ENCODE results near the gene ATPAF2. TPM values are rescaled to one million over a fixed set of nuclear protein-coding genes. Genes with fewer than 3 reads are reported as not detected.
"Not testable (repeated sequence)": the region's sequence is repeated elsewhere in the genome, so short reads cannot be mapped to it uniquely, and the experiment has no call there.

The ATPAF2 gene
- total RNA-seq, 1 experiment from 2014 or later, result 17.9 TPM

- no peak overlapping the region for H3K4me3 ChIP-seq (ENCODE audit: insufficient read depth, low read depth, low read length)
- no peak for DNase-seq
- no peaks in the 10 kb centered on the region for H3K36me3 ChIP-seq (replicated peaks; ENCODE audit: control insufficient read depth, insufficient read depth, low read length)
- H3K27me3 ChIP-seq (ENCODE audit: control insufficient read depth, insufficient read depth, low read length), result no peaks in the 10 kb centered on the region; the same call in 1 of the 2 replicates
Observed at GRCh38 chr17:18009609-18010420, 29.2 kb downstream of the ATPAF2 start.

- H3K27me3 ChIP-seq (ENCODE audit: control insufficient read depth, insufficient read depth, low read length), result no peaks in the 10 kb centered on the region; the same call in 1 of the 2 replicates
- H3K4me3 ChIP-seq (ENCODE audit: insufficient read depth, low read depth, low read length), result no peak overlapping the region
- no peaks in the 10 kb centered on the region for H3K36me3 ChIP-seq (replicated peaks; ENCODE audit: control insufficient read depth, insufficient read depth, low read length)
- no peak for DNase-seq
Observed at GRCh38 chr17:18008496-18009268, 30.3 kb downstream of the ATPAF2 start.

- DNase-seq, result peak; percentile 93
Observed at GRCh38 chr17:18006495-18007239, 32.3 kb downstream of the ATPAF2 start.

DNA sequence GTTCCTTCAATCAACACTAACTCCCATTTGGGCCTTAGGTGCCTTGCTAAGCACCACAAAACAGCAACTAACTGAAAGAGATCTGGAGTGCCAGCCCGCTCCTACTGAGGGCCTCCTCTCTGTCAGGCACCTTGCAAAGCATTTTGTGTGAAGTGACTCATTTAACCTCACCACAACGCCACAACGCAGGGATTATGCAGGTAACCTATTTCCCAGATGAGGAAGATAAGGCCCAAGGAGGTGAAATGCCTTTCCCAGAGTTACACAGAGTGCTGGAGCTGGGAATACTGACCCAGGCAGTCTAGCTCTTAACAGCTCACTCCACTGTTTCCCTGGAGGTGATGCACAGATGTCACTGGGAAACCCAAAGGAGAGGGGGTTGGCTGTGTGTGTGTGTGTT, 33.5 kb downstream of the ATPAF2 start:
- no peaks in the 10 kb centered on the region; the same call in 1 of the 2 replicates for H3K27me3 ChIP-seq (ENCODE audit: control insufficient read depth, insufficient read depth, low read length)
- DNase-seq, result no peak
- H3K36me3 ChIP-seq (replicated peaks; ENCODE audit: control insufficient read depth, insufficient read depth, low read length), result no peaks in the 10 kb centered on the region
- no peak overlapping the region for H3K4me3 ChIP-seq (ENCODE audit: insufficient read depth, low read depth, low read length)

More at GRCh38 chr17:18006495-18007239, 32.3 kb downstream of the ATPAF2 start:
- H3K36me3 ChIP-seq (replicated peaks; ENCODE audit: control insufficient read depth, insufficient read depth, low read length), result no peaks in the 10 kb centered on the region
- H3K4me3 ChIP-seq (ENCODE audit: insufficient read depth, low read depth, low read length), result peak overlapping the region; percentile 19
- H3K27me3 ChIP-seq (ENCODE audit: control insufficient read depth, insufficient read depth, low read length), result no peaks in the 10 kb centered on the region; the same call in 1 of the 2 replicates

DNA sequence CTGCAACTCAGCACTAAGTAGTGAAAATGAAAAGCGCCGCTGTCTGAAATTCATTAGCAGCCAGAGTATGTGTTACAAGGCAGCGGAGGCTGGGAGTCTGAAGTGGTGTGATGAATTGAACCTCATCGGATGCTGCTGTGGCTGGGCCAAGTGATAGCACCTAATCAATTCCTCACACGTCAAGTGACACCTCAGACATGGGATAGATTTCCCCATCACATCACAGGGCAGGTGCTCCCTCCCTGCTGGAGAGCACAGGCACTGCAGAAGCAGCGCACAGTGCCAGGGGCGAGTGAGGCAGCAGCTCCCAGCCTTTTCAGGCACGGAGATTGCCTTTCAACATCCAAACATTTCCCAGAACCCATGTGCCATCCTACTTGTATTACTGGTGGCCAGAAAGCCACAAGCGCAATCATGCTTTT, 34.1 kb downstream of the ATPAF2 start:
- DNase-seq, result peak; percentile 82
- Histone ChIP-seq H3K4me3 (ENCODE audit: insufficient read depth, low read depth, low read length) (no peak overlapping the region), H3K27me3 (ENCODE audit: control insufficient read depth, insufficient read depth, low read length) (no peaks in the 10 kb centered on the region; the same call in 1 of the 2 replicates), H3K36me3 (replicated peaks; ENCODE audit: control insufficient read depth, insufficient read depth, low read length) (no peaks in the 10 kb centered on the region)

DNA sequence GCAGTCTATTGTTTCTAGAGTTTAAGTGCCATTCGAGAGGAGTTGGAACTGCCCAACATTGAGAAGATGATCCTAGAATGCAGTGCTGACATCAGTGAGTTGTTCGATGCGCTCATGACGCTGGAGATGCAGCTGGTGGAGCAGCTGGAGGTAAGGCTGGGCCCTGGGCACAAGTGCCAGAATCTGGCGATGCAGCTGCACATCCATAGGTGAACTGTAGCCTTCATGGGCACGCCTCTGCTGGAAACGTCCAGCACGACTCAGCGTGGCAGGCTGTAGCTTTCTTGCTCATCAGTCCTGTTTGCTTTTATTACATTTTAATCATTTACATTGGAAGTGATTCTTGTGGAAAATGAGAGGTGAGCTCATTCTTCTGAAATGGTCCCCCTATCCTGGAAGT, 34.6 kb downstream of the ATPAF2 start:
- H3K36me3 ChIP-seq (replicated peaks; ENCODE audit: control insufficient read depth, insufficient read depth, low read length), result no peaks in the 10 kb centered on the region
- no peak overlapping the region for H3K4me3 ChIP-seq (ENCODE audit: insufficient read depth, low read depth, low read length)
- no peak for DNase-seq
- no peaks in the 10 kb centered on the region; the same call in 1 of the 2 replicates for H3K27me3 ChIP-seq (ENCODE audit: control insufficient read depth, insufficient read depth, low read length)

DNA sequence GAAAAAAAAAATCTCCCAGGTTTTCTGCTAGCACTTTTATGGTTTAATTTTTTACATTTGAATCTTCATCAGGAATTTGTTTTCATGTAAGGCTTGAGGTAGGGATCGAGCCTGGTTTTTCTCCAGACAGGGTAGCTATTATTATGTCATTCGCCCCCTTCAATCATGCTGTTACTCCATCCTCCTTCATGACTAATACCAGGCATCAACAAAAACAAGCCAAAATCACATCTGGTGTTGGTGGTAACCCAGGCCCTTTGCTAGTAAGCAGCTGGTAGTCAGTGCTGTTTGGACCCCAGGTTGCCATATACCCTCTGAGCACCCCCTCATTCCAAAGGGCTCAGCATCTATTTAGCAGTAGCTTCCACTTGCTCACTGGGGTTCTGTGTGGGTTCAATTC, 36.8 kb downstream of the ATPAF2 start:
- Histone ChIP-seq H3K4me3 (ENCODE audit: insufficient read depth, low read depth, low read length) (no peak overlapping the region), H3K36me3 (replicated peaks; ENCODE audit: control insufficient read depth, insufficient read depth, low read length) (no peaks in the 10 kb centered on the region), H3K27me3 (ENCODE audit: control insufficient read depth, insufficient read depth, low read length) (no peaks in the 10 kb centered on the region; the same call in 1 of the 2 replicates)
- DNase-seq, result no peak

DNA sequence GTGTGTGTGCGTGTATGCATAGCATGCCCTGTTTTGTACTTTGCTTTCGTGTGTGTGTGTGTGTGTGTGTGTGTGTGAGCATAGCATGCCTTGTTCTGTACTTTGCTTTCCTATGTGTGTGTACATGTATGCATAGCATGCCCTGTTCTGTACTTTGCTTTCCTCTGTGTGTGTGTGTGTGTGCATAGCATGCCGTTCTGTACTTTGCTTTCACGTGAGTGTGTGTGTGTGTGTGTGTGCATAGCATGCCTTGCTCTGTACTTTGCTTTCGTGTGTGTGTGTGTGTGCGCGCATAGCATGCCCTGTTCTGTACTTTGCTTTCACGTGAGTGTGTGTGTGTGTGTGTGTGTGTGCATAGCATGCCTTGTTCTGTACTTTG, 38.9 kb downstream of the ATPAF2 start:
- Histone ChIP-seq H3K27me3 (ENCODE audit: control insufficient read depth, insufficient read depth, low read length) (no peaks in the 10 kb centered on the region), H3K4me3 (ENCODE audit: insufficient read depth, low read depth, low read length) (no peak overlapping the region), H3K36me3 (replicated peaks; ENCODE audit: control insufficient read depth, insufficient read depth, low read length) (no peaks in the 10 kb centered on the region)
- DNase-seq, result no peak

- no peak overlapping the region for H3K4me3 ChIP-seq (ENCODE audit: insufficient read depth, low read depth, low read length)
- no peak for DNase-seq
Observed at GRCh38 chr17:17999364-18000029, 39.5 kb downstream of the ATPAF2 start.

GRCh38 chr17:17998934-17999333, 40.0 kb downstream of the ATPAF2 start:
- Histone ChIP-seq H3K27me3 (ENCODE audit: control insufficient read depth, insufficient read depth, low read length) (no peaks in the 10 kb centered on the region), H3K36me3 (replicated peaks; ENCODE audit: control insufficient read depth, insufficient read depth, low read length) (no peaks in the 10 kb centered on the region), H3K4me3 (ENCODE audit: insufficient read depth, low read depth, low read length) (no peak overlapping the region)
- no peak for DNase-seq

More at GRCh38 chr17:17999364-18000029, 39.5 kb downstream of the ATPAF2 start:
- Histone ChIP-seq H3K27me3 (ENCODE audit: control insufficient read depth, insufficient read depth, low read length) (no peaks in the 10 kb centered on the region), H3K36me3 (replicated peaks; ENCODE audit: control insufficient read depth, insufficient read depth, low read length) (no peaks in the 10 kb centered on the region)

DNA sequence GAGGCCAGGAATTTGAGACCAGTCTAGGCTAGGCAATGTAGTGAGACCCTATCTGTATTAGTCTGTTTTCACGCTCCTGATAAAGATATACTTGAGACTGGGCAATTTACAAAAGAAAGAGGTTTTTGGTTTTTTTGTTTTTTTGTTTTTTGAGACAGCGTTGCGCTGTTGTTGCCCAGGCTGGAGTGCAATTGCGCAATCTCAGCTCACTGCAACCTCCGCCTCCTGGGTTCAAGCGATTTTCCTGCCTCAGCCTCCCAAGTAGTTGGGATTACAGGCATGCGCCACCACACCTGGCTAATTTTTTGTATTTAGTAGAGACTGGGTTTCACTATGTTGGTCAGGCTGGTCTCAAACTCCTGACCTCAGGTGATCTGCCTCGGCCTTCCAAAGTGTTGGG, 43.1 kb downstream of the ATPAF2 start:
- H3K27me3 ChIP-seq (ENCODE audit: control insufficient read depth, insufficient read depth, low read length); H3K4me3 ChIP-seq (ENCODE audit: insufficient read depth, low read depth, low read length); DNase-seq; H3K36me3 ChIP-seq (replicated peaks; ENCODE audit: control insufficient read depth, insufficient read depth, low read length): not testable (repeated sequence)

DNA sequence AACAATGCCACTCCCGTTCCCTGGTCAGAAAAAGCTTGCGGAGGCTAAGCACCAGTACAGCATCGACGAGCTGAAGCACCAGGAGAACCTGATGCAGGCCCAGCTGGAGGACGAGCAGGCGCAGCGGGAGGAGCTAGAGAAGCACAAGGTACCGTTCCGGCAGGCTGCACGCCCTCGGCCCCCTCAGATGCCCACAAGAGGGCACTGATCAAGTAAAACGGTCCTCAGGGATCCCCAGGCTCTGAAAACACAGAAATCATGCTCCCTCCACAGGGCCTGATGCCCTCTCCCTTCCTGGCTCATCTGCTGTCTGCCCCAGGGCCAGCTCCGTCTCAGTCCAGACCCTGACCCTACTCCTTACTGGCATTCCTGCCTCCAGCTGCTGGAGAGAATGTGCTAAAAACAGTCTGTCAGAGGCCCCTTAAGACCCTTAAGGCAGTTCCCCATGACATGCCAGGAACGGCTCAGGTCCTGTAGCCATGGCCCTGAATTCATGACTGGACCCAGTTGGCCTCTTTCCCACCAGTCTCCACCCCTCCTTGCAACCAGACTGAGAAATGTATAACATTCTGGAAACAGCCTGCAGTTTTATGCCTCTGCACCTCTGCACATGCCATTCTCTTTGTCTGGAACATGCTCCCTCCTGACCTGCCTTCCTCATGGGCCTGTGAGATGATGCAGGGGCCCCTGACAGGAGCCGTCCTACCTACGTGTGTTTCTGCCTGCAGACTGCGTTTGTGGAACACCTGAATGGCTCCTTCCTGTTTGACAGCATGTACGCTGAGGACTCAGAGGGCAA, 44.5 kb downstream of the ATPAF2 start:
- Histone ChIP-seq H3K36me3 (replicated peaks; ENCODE audit: control insufficient read depth, insufficient read depth, low read length) (no peaks in the 10 kb centered on the region), H3K4me3 (ENCODE audit: insufficient read depth, low read depth, low read length) (no peak overlapping the region), H3K27me3 (ENCODE audit: control insufficient read depth, insufficient read depth, low read length) (no peaks in the 10 kb centered on the region)
- DNase-seq, result peak; percentile 92

DNA sequence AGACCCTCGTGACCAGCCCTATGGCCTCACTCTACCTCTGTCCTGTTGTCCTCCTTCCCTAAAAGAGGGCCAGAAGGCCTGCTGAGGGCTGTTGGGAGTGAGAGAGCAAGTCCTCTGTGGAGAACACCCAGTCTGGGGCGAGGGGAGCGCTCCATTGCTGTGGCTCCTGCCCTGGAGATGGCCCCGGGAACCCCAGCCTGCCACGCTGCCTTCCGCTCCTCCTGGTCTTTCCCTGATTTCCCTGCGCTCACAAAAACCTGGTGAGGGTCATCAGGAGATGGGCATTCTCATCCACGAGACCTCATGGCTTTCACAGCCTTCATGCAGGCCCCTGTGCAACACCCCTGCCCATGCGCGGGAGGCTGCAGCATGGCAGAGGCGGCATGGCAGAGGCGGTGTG, 45.1 kb downstream of the ATPAF2 start:
- no peaks in the 10 kb centered on the region for H3K36me3 ChIP-seq (replicated peaks; ENCODE audit: control insufficient read depth, insufficient read depth, low read length)
- H3K4me3 ChIP-seq (ENCODE audit: insufficient read depth, low read depth, low read length), result no peak overlapping the region
- no peaks in the 10 kb centered on the region for H3K27me3 ChIP-seq (ENCODE audit: control insufficient read depth, insufficient read depth, low read length)
- no peak for DNase-seq

All from H7 (cell line).